NCI-H345 treated with DMSO at 0.1 percent for 48 hours (cell line): ENCODE measurements around the gene MOB2.

Source experiments
- DNase-seq: peaks from one replicate; lab custom pipeline; 2025; ENCODE audit not compliant: unreplicated experiment; lab: John Stamatoyannopoulos, UW

Gene MOB2

GRCh38 chr11:1486054-1486825 is at the start of gene MOB2:
Gene MOB2, minus strand, starts transcription at chr11:1486779. Its CDS starts 223 bp downstream, at chr11:1486556.
- DNase-seq: no peak

GRCh38 chr11:1534682-1535081 is 48.1 kb upstream of the MOB2 start:
- DNase-seq: no peak

GRCh38 chr11:1534171-1534570 is 47.6 kb upstream of the MOB2 start:
- DNase-seq: no peak

GRCh38 chr11:1533342-1533725 is 46.8 kb upstream of the MOB2 start:
- no peak for DNase-seq

- DNase-seq: no peak
Observed at GRCh38 chr11:1532606-1533341, 46.2 kb upstream of the MOB2 start.

GRCh38 chr11:1532014-1532586 is 45.5 kb upstream of the MOB2 start:
- no peak for DNase-seq

- no peak for DNase-seq
Observed at GRCh38 chr11:1531449-1532013, 45.0 kb upstream of the MOB2 start.

GRCh38 chr11:1530686-1531448 is 44.3 kb upstream of the MOB2 start:
- DNase-seq: no peak

GRCh38 chr11:1529774-1530173 is 43.2 kb upstream of the MOB2 start:
- DNase-seq: no peak

GRCh38 chr11:1529286-1529685 is 42.7 kb upstream of the MOB2 start:
- DNase-seq: no peak

GRCh38 chr11:1528710-1529109 is 42.1 kb upstream of the MOB2 start:
- DNase-seq: no peak

GRCh38 chr11:1526785-1527184 is 40.2 kb upstream of the MOB2 start:
- no peak for DNase-seq

GRCh38 chr11:1523779-1524178 is 37.2 kb upstream of the MOB2 start:
- no peak for DNase-seq

GRCh38 chr11:1523077-1523476 is 36.5 kb upstream of the MOB2 start:
- DNase-seq: no peak

GRCh38 chr11:1522081-1522424 is 35.5 kb upstream of the MOB2 start:
- no peak for DNase-seq

- DNase-seq: no peak
Observed at GRCh38 chr11:1521382-1522080, 35.0 kb upstream of the MOB2 start.

GRCh38 chr11:1520663-1521267 is 34.2 kb upstream of the MOB2 start:
- DNase-seq: no peak

- DNase-seq: no peak
Observed at GRCh38 chr11:1520209-1520662, 33.7 kb upstream of the MOB2 start.

- DNase-seq: no peak
Observed at GRCh38 chr11:1519028-1520010, 32.7 kb upstream of the MOB2 start.
